ENCODE data around the gene RNF217.

DNA sequence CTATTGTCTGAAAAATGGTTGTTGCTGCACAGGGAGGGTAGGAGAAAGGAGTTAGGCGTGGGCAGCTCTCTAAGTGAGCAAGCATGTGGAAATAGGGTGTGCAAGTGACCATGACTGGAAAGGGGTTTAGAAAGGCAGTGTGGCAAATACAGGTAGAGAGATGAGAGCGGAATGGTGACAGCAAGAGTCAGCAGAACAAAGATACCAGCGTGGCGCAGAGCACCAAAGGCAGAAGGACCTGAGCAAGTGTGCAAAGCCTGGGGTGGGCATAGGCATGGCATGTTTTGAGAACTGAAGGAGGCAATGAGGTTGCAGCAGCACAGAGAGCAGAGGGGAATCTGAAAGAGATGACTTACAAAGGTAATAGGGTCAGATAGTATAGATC, 17.0 kb downstream of the RNF217 start:
- TF ChIP-seq, protein P1, sequence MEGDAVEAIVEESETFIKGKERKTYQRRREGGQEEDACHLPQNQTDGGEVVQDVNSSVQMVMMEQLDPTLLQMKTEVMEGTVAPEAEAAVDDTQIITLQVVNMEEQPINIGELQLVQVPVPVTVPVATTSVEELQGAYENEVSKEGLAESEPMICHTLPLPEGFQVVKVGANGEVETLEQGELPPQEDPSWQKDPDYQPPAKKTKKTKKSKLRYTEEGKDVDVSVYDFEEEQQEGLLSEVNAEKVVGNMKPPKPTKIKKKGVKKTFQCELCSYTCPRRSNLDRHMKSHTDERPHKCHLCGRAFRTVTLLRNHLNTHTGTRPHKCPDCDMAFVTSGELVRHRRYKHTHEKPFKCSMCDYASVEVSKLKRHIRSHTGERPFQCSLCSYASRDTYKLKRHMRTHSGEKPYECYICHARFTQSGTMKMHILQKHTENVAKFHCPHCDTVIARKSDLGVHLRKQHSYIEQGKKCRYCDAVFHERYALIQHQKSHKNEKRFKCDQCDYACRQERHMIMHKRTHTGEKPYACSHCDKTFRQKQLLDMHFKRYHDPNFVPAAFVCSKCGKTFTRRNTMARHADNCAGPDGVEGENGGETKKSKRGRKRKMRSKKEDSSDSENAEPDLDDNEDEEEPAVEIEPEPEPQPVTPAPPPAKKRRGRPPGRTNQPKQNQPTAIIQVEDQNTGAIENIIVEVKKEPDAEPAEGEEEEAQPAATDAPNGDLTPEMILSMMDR (IDR thresholded peaks at IDR 0.05): no peak
- TF ChIP-seq POLR2A (IDR thresholded peaks at IDR 0.05): no peak

Measured in body of pancreas (tissue), 4 donors.